T-helper 1 cell treated with Interleukin-12 subunit alpha and Interleukin-12 subunit beta and Interleukin-4 antibody, amounts not matched to agents 30 ng/mL and 1 ng/mL, for 36 hours (primary cell): ENCODE results near the gene EFHD2. TPM values are rescaled to one million over a fixed set of nuclear protein-coding genes. Genes with fewer than 3 reads are reported as not detected.
"Not testable (repeated sequence)": the region's sequence is repeated elsewhere in the genome, so short reads cannot be mapped to it uniquely, and the experiment has no call there.

Experiments used
- intact Hi-C: fragments of 100-400 bp; cut with micrococcal nuclease; formaldehyde crosslinking; loops from one replicate; pipeline ENCODE4 v1.15.1; 2024
- total RNA-seq: library from RNA; stranded (reverse); gene quantifications from 2 replicates; pipeline ENCODE4 v1.2.3, GENCODE V29; 2022

The EFHD2 gene
- total RNA-seq, 1 donor from 2014 or later: 146 TPM

- intact Hi-C loops: no loop called here
Measured at GRCh38 chr1:15428815-15429435, 19.2 kb downstream of the EFHD2 start.

GRCh38 chr1:15429701-15430149, 20.0 kb downstream of the EFHD2 start:
- intact Hi-C loops: loop anchor here (2.0 kb wide), 2 partner anchors 13 to 21 kb away; partner anchors contain the start of gene EFHD2

GRCh38 chr1:15430787-15431570, 21.3 kb downstream of the EFHD2 start:
- intact Hi-C loops: loop anchor here (1.0 to 2.0 kb wide), 4 partner anchors 14 to 303 kb away; partner anchors contain the start of gene EFHD2

GRCh38 chr1:15431571-15431948, 21.9 kb downstream of the EFHD2 start:
- intact Hi-C loops: loop anchor here (1.0 to 2.0 kb wide), 4 partner anchors 15 to 303 kb away; partner anchors contain the start of gene EFHD2

- intact Hi-C loops: no loop called here
Measured at GRCh38 chr1:15432324-15432723, 22.6 kb downstream of the EFHD2 start.

GRCh38 chr1:15433471-15433870, 23.8 kb downstream of the EFHD2 start:
- intact Hi-C loops: no loop called here

- intact Hi-C loops: not testable (repeated sequence)
Measured at GRCh38 chr1:15434739-15435138, 25.1 kb downstream of the EFHD2 start.

- intact Hi-C loops: no loop called here
Measured at GRCh38 chr1:15435239-15436077, 25.8 kb downstream of the EFHD2 start.

GRCh38 chr1:15436881-15437442, 27.3 kb downstream of the EFHD2 start:
- intact Hi-C loops: no loop called here

GRCh38 chr1:15439325-15439724, 29.6 kb downstream of the EFHD2 start:
- intact Hi-C loops: no loop called here

GRCh38 chr1:15440357-15440756, 30.7 kb downstream of the EFHD2 start:
- intact Hi-C loops: no loop called here

- intact Hi-C loops: no loop called here
Measured at GRCh38 chr1:15441247-15441646, 31.6 kb downstream of the EFHD2 start.

GRCh38 chr1:15442119-15442518, 32.4 kb downstream of the EFHD2 start:
- intact Hi-C loops: no loop called here

- intact Hi-C loops: no loop called here
Measured at GRCh38 chr1:15442759-15443158, 33.1 kb downstream of the EFHD2 start.

GRCh38 chr1:15443281-15443680, 33.6 kb downstream of the EFHD2 start:
- intact Hi-C loops: no loop called here

- intact Hi-C loops: no loop called here
Measured at GRCh38 chr1:15444468-15445389, 35.0 kb downstream of the EFHD2 start.

GRCh38 chr1:15445390-15446122, 35.9 kb downstream of the EFHD2 start:
- intact Hi-C loops: no loop called here

- intact Hi-C loops: no loop called here
Measured at GRCh38 chr1:15446212-15446611, 36.5 kb downstream of the EFHD2 start.

- intact Hi-C loops: no loop called here
Measured at GRCh38 chr1:15448877-15449462, 39.3 kb downstream of the EFHD2 start.
